NCI-H524 (cell line): ENCODE results near the gene COQ10A.

Experiments used
- DNase-seq, 2 experiments: peaks; one replicate each; lab custom pipeline; 2025; lab: John Stamatoyannopoulos, UW

Gene COQ10A

DNA sequence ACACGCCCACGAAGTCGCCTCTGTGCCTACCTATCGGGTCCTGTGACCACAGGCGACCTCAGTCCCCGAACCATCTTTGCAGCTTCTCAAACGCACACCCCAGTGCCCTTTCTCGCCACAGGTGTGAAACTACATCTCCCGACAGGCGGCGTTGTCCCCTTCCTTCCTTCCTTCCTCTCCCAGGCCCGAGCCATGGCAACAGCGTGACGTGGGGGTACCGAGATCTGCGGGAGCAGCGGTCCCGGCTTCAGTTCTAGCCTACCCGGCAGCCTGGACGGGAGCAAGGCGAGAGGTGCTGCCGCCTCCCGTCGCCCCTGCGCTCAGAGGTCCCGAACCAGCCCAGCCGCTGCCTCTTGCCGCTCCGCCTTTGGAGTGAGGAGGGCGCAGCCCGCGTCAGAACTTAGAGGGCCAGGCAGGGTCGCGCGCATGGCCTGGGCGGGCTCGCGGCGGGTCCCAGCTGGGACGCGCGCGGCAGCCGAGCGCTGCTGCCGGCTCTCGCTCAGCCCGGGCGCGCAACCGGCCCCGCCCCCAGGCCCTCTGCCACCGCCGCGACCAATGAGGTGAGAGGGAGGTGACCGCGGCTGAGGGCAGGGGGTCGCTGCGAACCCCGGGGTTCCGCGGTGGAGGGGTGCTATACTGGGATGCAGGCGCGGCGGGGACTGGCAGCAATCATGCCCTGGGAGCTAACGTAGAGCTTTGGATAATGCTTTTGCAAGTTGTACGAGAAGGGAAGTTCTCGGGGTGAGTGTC is at the start of gene COQ10A:
Gene COQ10A (plus strand): TSS at position 250 of the 750 bp plus-strand sequence. CDS start 177 bp downstream, at position 427.
- DNase-seq, result peak; percentile 81 to 85

- no peak for DNase-seq
These were observed 46.9 kb upstream of the COQ10A start for GRCh38 chr12:56219840-56220239.

DNA sequence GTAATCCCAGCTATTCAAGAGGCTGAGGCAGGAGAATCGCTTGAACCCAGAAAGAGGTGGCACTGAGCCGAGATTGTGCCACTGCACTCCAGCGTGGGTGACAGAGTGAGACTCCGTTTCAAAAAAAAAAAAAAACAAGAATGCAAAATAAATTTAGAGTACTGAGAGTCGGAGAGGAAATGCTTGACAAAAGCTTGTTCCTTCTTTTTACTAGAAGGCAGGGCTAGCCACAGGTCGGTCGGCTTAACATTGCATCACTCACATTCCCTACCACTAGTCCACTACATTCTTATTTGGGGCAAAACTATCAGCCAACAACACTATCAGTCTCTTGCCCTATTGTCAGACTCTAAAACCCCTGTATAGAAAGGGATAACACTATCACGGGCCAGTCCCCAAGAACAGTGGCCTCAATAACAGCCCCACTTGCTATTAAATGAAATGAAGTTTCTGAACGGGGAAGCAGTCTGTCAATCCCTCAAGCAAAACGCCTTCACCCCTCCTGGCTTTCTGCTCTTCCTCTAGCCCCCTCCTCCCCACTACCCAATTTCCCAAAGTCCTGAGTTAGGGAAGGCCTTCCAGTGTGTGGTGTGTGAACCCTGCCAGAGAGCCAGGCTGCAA is 46.0 kb upstream of the COQ10A start:
- DNase-seq, result no peak

DNA sequence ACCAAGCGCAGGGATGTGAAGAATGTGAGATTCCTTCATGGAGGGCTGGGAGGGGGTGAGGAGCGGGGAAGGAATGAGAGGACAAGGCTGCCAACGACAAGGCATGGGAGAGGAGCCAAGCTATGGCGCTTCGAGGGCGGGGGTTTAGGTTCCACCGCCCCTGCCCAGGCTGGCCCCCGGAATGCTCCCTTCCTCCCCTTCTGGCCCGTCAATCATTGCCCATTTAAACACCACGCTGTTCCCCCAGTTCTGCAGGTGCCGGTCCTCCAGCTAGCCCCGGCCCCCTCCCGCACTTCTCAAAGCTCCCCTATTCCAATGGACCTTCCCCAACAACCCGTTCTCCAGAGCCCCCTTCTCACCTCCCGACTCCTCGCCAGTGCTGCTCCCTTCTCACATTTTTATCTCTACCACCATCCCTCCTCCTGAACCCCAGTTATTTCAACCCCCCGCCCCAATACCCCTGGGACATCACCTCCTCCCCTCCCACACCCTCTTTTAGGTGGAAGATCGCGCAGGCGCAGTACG is 45.4 kb upstream of the COQ10A start:
- peak; percentile 38 to 47 for DNase-seq

DNA sequence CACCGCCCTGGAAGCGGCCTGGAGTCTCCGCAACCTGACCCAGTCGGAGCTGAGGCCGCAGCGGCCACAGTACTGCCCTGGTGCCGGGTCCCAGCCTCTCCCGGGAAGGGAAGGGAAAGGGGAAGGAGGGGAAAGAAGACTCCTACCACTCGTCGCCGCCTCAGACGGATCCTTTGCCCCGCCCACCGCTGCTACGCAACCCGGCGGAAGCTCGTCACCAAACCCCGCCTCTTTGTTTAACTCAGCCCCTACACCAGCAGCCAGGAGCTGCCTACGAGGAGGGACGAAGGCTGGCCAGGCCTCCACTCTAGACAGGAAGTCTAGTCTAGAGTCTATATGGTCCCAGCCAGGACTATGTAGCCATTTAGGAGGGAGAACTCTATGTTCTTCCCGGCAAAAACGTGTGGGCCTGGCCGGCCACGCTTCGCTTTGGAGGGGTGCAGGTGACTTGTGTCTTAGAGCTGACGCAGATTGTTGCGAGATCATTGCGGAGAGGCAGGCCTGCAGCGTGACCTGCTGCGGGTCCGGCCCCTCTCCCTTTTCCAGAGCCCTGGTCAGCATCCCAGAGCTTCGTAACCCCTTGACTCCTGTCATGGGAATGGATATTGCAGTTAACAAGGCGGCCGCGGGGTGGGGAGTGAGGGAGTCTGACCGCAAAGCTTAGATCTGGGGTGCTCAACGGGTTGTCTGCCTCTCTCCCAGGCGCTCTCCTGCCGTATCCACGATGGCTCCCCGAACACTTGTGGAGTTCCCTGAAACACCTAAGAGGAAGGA is 44.8 kb upstream of the COQ10A start, which contains the start of gene RNF41:
Gene RNF41 (minus strand): TSS at position 166 of the 774 bp plus-strand sequence. CDS start 7,875 bp downstream, outside the sequence.
- peak; percentile 94 to 96 for DNase-seq

GRCh38 chr12:56222531-56222895 is 44.2 kb upstream of the COQ10A start:
- no peak for DNase-seq

- no peak for DNase-seq
These were observed 43.1 kb upstream of the COQ10A start for GRCh38 chr12:56223571-56224101.

GRCh38 chr12:56224102-56224701 is 42.5 kb upstream of the COQ10A start, which contains the start of gene NABP2:
Gene NABP2, plus strand, starts transcription at chr12:56224342. Its CDS starts 515 bp downstream, at chr12:56224857.
- DNase-seq, result peak; percentile 92 to 97

GRCh38 chr12:56224954-56225353 is 41.8 kb upstream of the COQ10A start:
- DNase-seq, result no peak

- no peak for DNase-seq
These were observed 37.7 kb upstream of the COQ10A start for GRCh38 chr12:56229082-56229481.

GRCh38 chr12:56229916-56230431 is 36.8 kb upstream of the COQ10A start, which contains the start of gene SLC39A5:
Gene SLC39A5, plus strand, starts transcription at chr12:56230051. Its CDS starts 1,224 bp downstream, at chr12:56231275.
- DNase-seq, result no peak

DNA sequence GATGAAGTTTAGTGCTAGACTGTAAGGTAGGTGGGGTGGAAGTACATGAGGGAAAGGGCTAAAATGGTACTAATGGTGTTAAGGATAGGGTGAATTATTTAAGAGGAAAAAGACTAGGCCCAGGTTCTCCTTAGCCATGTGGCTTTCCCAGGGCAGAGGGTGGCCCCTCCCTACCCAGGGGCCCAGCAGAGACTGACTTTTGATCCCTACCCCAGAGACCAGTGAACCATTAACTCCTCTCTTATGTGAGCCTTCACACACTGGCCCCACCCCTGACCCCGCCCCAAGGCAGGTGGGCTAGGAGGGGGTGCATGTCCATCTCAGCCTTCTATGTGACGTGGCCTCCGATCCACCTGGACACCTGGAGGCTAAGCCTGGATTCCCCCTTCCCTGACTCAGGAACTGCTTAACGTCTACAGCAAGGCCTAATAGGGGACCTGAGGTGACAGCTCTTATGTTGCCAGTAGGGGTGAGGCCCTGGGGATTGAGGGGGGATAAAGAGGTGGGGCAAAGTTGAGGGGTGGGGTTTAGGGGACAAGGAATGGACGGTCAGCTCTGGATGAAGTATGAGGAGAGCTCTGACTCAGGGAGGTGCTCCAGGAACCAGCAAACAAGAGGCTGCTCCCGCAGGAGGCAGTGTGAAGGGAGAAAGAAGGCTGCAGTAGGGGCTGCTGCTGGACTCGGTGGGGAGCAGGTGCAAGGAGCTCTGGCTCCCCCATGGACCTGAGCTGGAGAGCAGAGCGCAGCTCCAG is 36.1 kb upstream of the COQ10A start:
- no peak for DNase-seq

GRCh38 chr12:56231184-56231582 is 35.6 kb upstream of the COQ10A start:
- no peak for DNase-seq

DNA sequence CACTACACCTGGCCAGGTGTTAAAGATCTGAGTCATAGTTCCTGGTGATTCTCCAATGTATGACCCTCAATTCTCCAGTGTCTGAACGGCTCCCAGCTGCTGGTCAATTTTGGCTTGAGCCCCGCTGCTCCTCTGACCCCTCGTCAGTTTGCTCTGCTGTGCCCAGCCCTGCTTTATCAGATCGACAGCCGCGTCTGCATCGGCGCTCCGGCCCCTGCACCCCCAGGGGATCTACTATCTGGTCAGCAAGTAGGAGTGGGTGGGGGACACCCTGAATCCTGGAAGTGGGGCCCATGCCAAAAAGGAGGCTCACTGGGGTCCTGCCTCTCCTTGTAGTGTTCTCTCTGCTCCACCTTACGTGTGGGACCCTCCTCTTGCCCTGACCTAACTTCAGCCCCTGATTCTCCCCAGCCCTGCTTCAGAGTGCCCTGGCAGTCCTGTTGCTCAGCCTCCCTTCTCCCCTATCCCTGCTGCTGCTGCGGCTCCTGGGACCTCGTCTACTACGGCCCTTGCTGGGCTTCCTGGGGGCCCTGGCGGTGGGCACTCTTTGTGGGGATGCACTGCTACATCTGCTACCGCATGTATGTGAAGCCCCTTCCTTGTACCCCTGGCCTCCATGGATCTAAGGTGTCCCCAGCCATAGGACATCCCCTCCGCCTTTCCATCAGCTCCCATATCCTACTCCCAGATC is 31.9 kb upstream of the COQ10A start:
- no peak for DNase-seq

- no peak for DNase-seq
These were observed 30.7 kb upstream of the COQ10A start for GRCh38 chr12:56236091-56236490.

DNA sequence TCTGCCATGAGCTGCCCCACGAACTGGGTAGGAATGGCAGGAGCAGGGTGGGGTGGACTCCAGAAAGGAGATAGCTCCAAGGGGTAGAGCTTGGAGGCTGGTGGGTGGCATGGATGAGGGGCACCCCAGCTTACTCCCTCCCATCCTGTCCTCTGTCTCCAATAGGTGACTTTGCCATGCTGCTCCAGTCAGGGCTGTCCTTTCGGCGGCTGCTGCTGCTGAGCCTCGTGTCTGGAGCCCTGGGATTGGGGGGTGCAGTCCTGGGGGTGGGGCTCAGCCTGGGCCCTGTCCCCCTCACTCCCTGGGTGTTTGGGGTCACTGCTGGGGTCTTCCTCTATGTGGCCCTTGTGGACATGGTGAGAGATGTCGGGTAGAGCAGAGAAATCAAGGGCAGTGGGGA is 29.8 kb upstream of the COQ10A start:
- DNase-seq, result no peak

DNA sequence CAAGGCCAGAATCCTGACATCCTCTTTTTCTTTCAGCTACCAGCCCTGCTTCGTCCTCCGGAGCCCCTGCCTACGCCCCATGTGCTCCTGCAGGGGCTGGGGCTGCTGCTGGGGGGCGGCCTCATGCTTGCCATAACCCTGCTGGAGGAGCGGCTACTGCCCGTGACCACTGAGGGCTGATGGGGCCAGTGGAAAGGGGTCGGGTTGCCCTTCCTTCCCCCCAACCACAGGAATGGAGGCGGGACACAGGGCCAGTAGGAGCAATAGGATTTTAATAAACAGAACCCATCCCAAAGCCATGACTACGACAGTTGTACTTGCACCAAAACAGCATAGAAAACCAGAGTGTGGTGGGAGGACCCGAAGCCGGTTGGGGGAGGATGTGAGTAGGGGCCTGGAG is 29.2 kb upstream of the COQ10A start:
- no peak for DNase-seq

DNA sequence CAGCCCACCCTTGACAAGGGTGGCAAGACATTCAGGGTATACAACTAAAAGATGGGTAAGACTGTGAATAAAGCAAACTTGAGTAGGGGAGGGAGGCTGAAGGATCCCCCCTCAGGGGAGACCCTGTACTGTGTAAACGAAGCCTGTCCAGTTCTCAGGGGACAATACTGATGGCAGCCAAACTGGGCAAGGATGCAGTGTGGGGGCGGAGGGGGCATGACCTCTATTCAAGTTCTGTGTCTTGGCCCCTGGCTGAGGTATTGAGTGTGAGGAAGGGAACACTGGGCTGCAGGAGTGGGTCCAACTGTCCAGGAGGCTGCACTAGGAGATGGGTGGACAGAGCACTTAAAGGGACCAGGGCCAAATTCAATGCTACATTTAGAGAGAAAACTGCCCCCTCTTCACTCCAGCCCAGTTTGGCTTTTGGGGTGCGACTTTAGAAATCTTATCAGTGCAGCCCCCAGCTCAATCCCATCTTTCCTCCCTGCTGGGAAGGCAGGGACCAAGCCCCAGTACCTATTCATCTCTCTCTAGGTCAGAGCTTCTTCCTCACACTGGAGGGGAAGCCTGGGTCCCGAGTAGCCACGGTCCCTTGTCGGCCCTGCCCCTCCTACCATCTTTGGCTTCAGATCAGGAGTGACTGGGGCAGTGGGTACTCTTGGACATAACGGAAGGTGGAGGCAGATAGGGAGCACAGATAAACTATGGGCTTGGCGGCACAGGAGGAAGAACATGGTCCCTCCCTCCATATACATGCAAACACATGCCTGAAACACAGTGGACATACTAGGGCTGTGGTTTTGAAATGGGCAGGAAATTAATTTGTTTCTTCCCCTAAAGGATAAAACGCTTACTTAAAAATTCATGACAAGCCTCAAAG is 25.1 kb upstream of the COQ10A start:
- DNase-seq, result no peak

- no peak for DNase-seq
These were observed 23.8 kb upstream of the COQ10A start for GRCh38 chr12:56242986-56243385.
